ENCODE data around the gene NKAIN2. TPM values are rescaled to one million over a fixed set of nuclear protein-coding genes. Genes with fewer than 3 reads are reported as not detected.
"Not testable (repeated sequence)": the region's sequence is repeated elsewhere in the genome, so short reads cannot be mapped to it uniquely, and the experiment has no call there.

NKAIN2 gene
- polyA plus RNA-seq, 1 donor from 2014 or later: not detected

- no peaks in the 10 kb centered on the region for H3K36me3 Mint-ChIP-seq
- no peak overlapping the region for H3K4me3 Mint-ChIP-seq
- peaks cover 2 to 12% (median 4%) of the 10 kb centered on the region in 3 donors for H3K9me3 Mint-ChIP-seq
- H3K27ac Mint-ChIP-seq: no peak overlapping the region
- peaks cover 0 to 1% (median 0%) of the 10 kb centered on the region in 3 donors for H3K4me1 Mint-ChIP-seq
- no peaks in the 10 kb centered on the region for H3K27me3 Mint-ChIP-seq
Observed at GRCh38 chr6:123895806-123896205, 92.1 kb downstream of the NKAIN2 start.

DNA sequence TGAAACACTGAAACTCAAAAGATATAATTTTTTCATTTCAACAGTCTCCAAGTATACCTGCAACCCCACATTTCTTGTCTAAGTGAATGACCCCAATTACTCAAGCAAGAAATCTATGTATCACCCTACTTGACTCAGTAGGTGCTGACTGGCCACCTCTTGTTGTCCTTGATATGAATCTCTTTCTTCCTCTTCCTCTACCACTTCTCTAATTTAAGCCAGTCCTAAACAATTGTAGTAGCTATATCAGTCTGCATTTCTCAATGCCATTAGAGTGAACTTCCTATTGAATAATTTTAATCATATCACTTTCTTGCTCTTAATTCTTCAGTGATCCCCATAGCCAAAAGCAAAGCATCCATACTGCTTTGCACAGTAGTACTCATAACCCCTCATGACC is 93.2 kb downstream of the NKAIN2 start:
- Mint-ChIP-seq H3K4me3 (no peak overlapping the region), H3K27ac (no peak overlapping the region), H3K9me3 (peaks cover 2 to 4% (median 3%) of the 10 kb centered on the region in 3 donors), H3K36me3 (no peaks in the 10 kb centered on the region), H3K27me3 (no peaks in the 10 kb centered on the region), H3K4me1 (peaks cover 0 to 1% (median 0%) of the 10 kb centered on the region in 3 donors)

- Mint-ChIP-seq H3K9me3 (peaks cover 2 to 4% (median 3%) of the 10 kb centered on the region in 3 donors), H3K36me3 (no peaks in the 10 kb centered on the region), H3K27ac (no peak overlapping the region), H3K4me1 (peaks cover 0 to 1% (median 0%) of the 10 kb centered on the region in 3 donors), H3K27me3 (no peaks in the 10 kb centered on the region), H3K4me3 (no peak overlapping the region)
Observed at GRCh38 chr6:123897965-123898364, 94.3 kb downstream of the NKAIN2 start.

DNA sequence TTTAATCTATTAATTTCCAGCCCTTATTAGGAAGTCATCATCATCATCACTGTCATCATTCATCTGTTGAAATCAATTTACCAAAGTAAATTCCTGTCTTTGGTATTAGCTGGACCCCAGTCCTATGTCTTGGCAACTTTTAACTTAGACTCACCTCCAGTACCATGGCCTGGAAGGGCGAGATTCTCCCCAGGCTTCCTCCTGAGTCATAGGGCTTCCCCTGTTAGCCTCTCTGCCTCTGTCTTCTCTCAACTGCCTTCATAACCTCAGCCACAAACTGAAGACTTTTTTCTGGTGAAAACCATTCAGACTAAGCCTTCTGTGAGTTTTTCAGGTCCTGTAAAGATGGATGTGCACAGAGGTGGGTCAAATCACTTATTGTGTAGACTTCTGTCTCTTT is 95.0 kb downstream of the NKAIN2 start:
- Mint-ChIP-seq H3K27me3 (no peaks in the 10 kb centered on the region), H3K9me3 (peaks cover 3 to 4% (median 3%) of the 10 kb centered on the region in 3 donors), H3K4me1 (peaks cover 0 to 1% (median 0%) of the 10 kb centered on the region in 3 donors), H3K27ac (no peak overlapping the region), H3K4me3 (no peak overlapping the region), H3K36me3 (no peaks in the 10 kb centered on the region)

GRCh38 chr6:123899745-123900144 is 96.1 kb downstream of the NKAIN2 start:
- Mint-ChIP-seq H3K27ac (no peak overlapping the region), H3K36me3 (no peaks in the 10 kb centered on the region), H3K27me3 (no peaks in the 10 kb centered on the region), H3K9me3 (peaks cover 3 to 4% (median 3%) of the 10 kb centered on the region in 3 donors), H3K4me3 (no peak overlapping the region), H3K4me1 (peaks cover 0 to 1% (median 0%) of the 10 kb centered on the region in 3 donors)

GRCh38 chr6:123901436-123901835 is 97.8 kb downstream of the NKAIN2 start:
- Mint-ChIP-seq H3K36me3 (no peaks in the 10 kb centered on the region), H3K4me3 (no peak overlapping the region), H3K9me3 (peaks cover 3 to 4% (median 3%) of the 10 kb centered on the region in 3 donors)

DNA sequence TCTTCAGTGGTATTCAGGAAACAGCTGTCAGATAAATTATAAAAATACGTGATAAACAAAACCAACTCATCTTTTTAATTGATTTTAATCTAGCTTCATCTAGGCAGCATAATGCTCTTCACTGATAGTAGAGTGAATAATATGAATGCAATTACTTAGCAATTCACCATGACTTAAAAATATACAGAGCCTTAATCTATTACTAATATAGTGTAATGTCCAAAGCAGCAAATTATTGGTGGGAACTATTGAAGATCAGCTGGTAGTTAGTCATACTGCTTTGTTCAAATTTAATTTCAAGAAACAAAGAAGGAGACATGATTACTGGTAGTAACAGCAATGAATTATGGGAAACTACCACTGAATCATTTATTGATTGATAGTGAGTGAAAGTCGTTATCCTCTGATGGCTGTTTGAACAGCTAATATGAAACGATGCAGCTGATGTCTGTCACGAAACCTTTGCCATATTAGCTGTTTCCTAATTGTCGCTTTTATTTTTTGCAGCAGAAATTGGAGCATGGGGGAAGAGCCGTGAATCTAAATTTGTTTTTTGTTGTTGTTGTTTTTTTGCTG is 99.2 kb downstream of the NKAIN2 start:
- H3K27ac Mint-ChIP-seq: no peak overlapping the region
- peaks cover 2 to 3% (median 3%) of the 10 kb centered on the region in 3 donors for H3K9me3 Mint-ChIP-seq
- H3K36me3 Mint-ChIP-seq: no peaks in the 10 kb centered on the region
- H3K4me1 Mint-ChIP-seq: peaks cover 0 to 1% (median 0%) of the 10 kb centered on the region in 3 donors
- no peak overlapping the region for H3K4me3 Mint-ChIP-seq
- H3K27me3 Mint-ChIP-seq: peaks cover 1% of the 10 kb centered on the region

More at GRCh38 chr6:123901436-123901835, 97.8 kb downstream of the NKAIN2 start:
- H3K4me1 Mint-ChIP-seq: peaks cover 0 to 1% (median 0%) of the 10 kb centered on the region in 3 donors
- no peak overlapping the region for H3K27ac Mint-ChIP-seq
- peaks cover 1% of the 10 kb centered on the region for H3K27me3 Mint-ChIP-seq

GRCh38 chr6:123904228-123904627 is 100.6 kb downstream of the NKAIN2 start:
- Mint-ChIP-seq H3K27me3 (peaks cover 1% of the 10 kb centered on the region), H3K9me3 (peaks cover 0 to 7% (median 3%) of the 10 kb centered on the region in 3 donors), H3K27ac (no peak overlapping the region), H3K36me3 (no peaks in the 10 kb centered on the region), H3K4me1 (peaks cover 0 to under 1% (median 0%) of the 10 kb centered on the region in 3 donors), H3K4me3 (no peak overlapping the region)

DNA sequence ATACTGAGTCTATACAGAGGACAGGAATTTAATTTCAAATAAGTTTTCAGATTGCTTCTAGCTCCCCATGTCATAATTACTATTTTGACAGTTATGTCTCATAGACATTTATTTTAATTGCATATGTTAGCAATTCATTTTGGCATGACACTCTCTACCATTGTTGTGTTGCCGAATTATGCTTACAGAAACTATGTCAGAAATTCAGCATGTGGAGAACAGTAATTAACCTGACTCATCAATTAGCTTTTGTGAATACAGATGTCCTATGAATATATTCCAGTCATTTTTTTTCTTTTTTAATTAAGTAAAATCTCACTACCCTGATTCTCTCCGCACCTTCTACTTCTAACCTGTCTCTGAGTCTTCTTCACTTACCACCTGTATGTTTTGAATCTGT is 105.1 kb downstream of the NKAIN2 start:
- H3K27ac Mint-ChIP-seq: no peak overlapping the region
- peaks cover 1% of the 10 kb centered on the region for H3K27me3 Mint-ChIP-seq
- H3K4me3 Mint-ChIP-seq: no peak overlapping the region
- no peaks in the 10 kb centered on the region for H3K4me1 Mint-ChIP-seq
- H3K9me3 Mint-ChIP-seq: peaks cover 0 to 5% (median 2%) of the 10 kb centered on the region in 3 donors
- no peaks in the 10 kb centered on the region for H3K36me3 Mint-ChIP-seq

DNA sequence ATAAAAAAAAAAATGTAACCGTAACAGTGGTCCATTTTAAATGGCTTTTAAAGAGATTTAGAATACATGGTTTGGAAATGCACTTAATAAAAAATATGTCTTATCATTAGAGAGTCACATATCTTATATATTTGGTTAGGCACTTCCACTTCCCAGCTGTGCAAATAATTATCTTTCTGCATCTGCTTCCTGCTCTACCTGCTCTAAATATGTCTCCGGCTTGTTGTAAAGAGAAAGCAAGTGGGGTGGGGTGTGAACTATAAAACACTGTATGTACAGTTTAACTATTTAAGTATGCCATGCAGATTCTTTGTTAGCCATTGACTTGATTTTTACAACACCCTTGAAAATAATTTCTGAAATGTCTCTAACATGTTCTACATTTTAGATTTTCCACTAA is 106.3 kb downstream of the NKAIN2 start:
- H3K36me3 Mint-ChIP-seq: no peaks in the 10 kb centered on the region
- H3K27me3 Mint-ChIP-seq: peaks cover 1% of the 10 kb centered on the region
- H3K9me3 Mint-ChIP-seq: peaks cover 0 to 5% (median 2%) of the 10 kb centered on the region in 3 donors
- H3K4me1 Mint-ChIP-seq: no peaks in the 10 kb centered on the region
- H3K4me3 Mint-ChIP-seq: no peak overlapping the region
- no peak overlapping the region for H3K27ac Mint-ChIP-seq

DNA sequence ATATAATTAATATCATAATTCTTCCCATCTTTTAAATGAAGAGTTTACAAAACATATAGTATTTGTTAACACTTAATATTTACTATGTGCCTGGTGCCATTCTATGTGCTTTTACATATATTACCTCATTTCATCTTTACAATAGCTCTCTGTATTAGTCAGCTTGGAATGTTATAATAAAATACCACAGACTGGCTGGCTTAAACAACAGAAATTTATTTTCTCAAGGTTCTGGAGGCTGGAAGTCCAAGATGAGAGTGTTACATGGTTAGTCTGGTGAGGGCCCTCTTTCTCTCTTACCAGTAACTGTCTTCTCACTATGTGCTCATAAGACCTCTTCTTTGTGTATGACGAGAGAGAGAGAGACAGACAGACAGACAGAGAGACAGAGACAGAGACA is 110.2 kb downstream of the NKAIN2 start:
- H3K27me3 Mint-ChIP-seq: no peaks in the 10 kb centered on the region
- no peaks in the 10 kb centered on the region for H3K4me1 Mint-ChIP-seq
- no peaks in the 10 kb centered on the region for H3K36me3 Mint-ChIP-seq
- no peak overlapping the region for H3K4me3 Mint-ChIP-seq
- H3K27ac Mint-ChIP-seq: no peak overlapping the region
- peaks cover 0 to 8% (median 2%) of the 10 kb centered on the region in 3 donors for H3K9me3 Mint-ChIP-seq

GRCh38 chr6:123923379-123923778 is 119.7 kb downstream of the NKAIN2 start:
- H3K4me3 Mint-ChIP-seq, H3K27me3 Mint-ChIP-seq, H3K27ac Mint-ChIP-seq, H3K36me3 Mint-ChIP-seq, H3K4me1 Mint-ChIP-seq: not testable (repeated sequence)
- peaks cover 0 to 15% (median 0%) of the 10 kb centered on the region in 3 donors for H3K9me3 Mint-ChIP-seq

DNA sequence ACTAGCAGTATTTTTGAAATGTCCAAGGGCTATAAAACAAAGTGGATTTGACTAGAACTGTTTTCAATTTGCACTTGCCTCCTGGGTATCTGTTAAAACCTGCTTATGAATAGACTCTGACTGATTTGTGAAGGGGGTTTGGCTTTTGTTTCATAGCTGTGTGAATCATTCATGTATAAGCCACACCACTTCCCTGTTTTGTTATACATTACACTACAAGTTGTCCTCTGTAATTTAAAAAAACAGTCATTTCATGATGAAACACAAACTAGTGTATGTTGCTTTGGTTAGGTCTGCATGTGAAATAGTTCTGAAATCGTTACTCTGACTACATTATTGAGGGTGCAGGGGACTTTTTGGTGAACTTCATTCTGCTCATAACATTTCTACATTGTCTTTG is 121.7 kb downstream of the NKAIN2 start:
- no peaks in the 10 kb centered on the region for H3K4me1 Mint-ChIP-seq
- no peaks in the 10 kb centered on the region for H3K36me3 Mint-ChIP-seq
- no peaks in the 10 kb centered on the region for H3K27me3 Mint-ChIP-seq
- no peak overlapping the region for H3K4me3 Mint-ChIP-seq
- no peak overlapping the region for H3K27ac Mint-ChIP-seq
- H3K9me3 Mint-ChIP-seq: peaks cover 0 to 15% (median 0%) of the 10 kb centered on the region in 3 donors

DNA sequence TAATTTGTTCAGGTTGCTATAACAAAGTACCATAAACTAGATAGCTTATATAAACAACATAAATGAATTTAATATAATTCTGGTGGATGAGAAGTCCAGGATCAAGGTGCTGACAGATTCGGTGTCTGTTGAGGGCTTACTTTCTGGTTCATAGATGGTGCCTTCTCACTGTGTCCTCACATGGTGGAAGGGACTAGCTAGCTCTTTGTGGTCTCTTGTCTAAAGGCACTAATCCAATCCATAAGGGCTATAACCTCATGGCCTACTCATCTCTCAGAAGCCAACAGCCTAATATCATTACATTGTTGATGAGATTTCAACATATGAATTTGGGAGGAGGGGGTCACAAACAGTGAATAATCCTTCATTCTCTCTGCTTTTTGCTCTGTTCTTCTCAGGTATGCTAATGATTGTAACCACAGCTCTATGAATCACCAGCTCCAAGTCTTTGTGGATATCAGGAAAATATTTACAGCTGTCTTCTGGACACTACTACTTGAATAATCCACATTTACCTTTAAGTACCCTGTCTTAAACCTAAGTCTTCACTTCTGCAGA is 122.3 kb downstream of the NKAIN2 start:
- no peaks in the 10 kb centered on the region for H3K36me3 Mint-ChIP-seq
- peaks cover 0 to 15% (median 0%) of the 10 kb centered on the region in 3 donors for H3K9me3 Mint-ChIP-seq
- H3K4me1 Mint-ChIP-seq: no peaks in the 10 kb centered on the region
- H3K27ac Mint-ChIP-seq: no peak overlapping the region
- H3K4me3 Mint-ChIP-seq: no peak overlapping the region
- no peaks in the 10 kb centered on the region for H3K27me3 Mint-ChIP-seq

DNA sequence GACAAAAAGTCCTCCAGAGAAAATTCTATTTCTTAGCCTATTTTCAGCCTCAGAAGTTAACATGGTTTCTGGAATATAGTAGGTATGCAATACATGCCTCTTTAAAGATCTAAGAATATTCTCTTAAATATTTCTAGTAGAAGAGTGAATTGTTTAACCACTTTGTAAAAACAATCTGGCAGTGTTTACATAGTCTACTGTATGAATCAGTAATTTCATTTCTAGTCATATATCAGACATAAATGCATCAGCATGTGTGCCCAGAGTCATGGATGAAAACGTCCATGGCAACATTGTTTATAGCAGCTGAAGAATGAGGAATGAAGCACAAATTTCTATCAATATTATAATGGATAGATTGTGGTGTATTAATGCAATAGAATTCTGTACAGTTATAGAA is 124.9 kb downstream of the NKAIN2 start:
- Mint-ChIP-seq H3K27ac (no peak overlapping the region), H3K4me1 (no peaks in the 10 kb centered on the region), H3K27me3 (no peaks in the 10 kb centered on the region), H3K4me3 (no peak overlapping the region), H3K36me3 (no peaks in the 10 kb centered on the region), H3K9me3 (peaks cover 0 to 11% (median 0%) of the 10 kb centered on the region in 3 donors)

DNA sequence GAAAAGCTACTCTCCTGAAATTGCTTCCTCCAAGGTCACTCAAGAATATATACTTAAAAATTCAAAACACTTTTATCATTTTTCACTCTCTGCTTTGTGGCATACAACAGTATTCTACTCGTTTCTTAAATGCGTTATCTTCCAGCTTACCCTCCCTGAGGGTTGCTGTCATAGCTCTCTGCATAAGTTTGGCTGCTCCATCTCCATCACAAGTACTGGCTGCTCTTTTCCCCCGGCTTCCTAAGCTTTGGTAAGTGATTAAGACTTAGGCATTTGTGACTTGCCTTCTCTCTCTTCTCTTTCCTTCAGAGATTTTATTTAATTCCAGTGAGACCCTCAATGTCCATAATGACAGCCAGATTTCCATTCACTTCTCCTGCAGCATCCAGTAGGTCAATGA is 128.3 kb downstream of the NKAIN2 start:
- no peaks in the 10 kb centered on the region for H3K27me3 Mint-ChIP-seq
- H3K36me3 Mint-ChIP-seq: no peaks in the 10 kb centered on the region
- no peak overlapping the region for H3K27ac Mint-ChIP-seq
- no peak overlapping the region for H3K4me3 Mint-ChIP-seq
- peaks cover 0 to 4% (median 0%) of the 10 kb centered on the region in 3 donors for H3K9me3 Mint-ChIP-seq
- H3K4me1 Mint-ChIP-seq: no peaks in the 10 kb centered on the region

Data from IgD-negative memory B cell (primary cell).